Measurements from ENCODE around the gene PLA2G3.

GRCh38 chr22:31179345-31179744 lies 39.0 kb upstream of the PLA2G3 start:
- no peak for TF ChIP-seq CTCF (IDR thresholded peaks at IDR 0.05)
- TF ChIP-seq POLR2A (IDR thresholded peaks at IDR 0.05): no peak
